H9 (cell line): Measurements from ENCODE around the gene LRPAP1. TPM values are rescaled to one million over a fixed set of nuclear protein-coding genes. Genes with fewer than 3 reads are reported as not detected.

Experiments
- DNase-seq: peaks from one replicate; pipeline ENCODE4 v3.0.0-alpha.2; 2017
- H2AFZ ChIP-seq: one replicate; pipeline ENCODE4 v1.6.1; 2013; ENCODE audit warnings: mild to moderate bottlenecking, low read length, control low read depth, moderate library complexity
- H2AK5ac ChIP-seq: 2 replicates; pipeline ENCODE4 v1.6.1; 2013; ENCODE audit warnings: low read length, control low read depth, mixed read lengths; ENCODE audit not compliant: insufficient read length
- H2BK120ac ChIP-seq: one replicate; pipeline ENCODE4 v1.6.1; 2013; ENCODE audit warnings: low read depth, mild to moderate bottlenecking, low read length, control low read depth, inconsistent platforms; ENCODE audit not compliant: poor library complexity, severe bottlenecking
- H2BK12ac ChIP-seq: 2 replicates; pipeline ENCODE4 v1.6.1; 2013; ENCODE audit warnings: low read length, control low read depth, mixed read lengths, low read depth; ENCODE audit not compliant: insufficient read length
- H2BK15ac ChIP-seq: 2 replicates; pipeline ENCODE4 v1.6.1; 2013; ENCODE audit warnings: low read depth, low read length, control low read depth
- H2BK20ac ChIP-seq: one replicate; pipeline ENCODE4 v1.6.1; 2013; ENCODE audit warnings: low read depth, mild to moderate bottlenecking, low read length, control low read depth, inconsistent platforms; ENCODE audit not compliant: poor library complexity, severe bottlenecking
- H2BK5ac ChIP-seq: 2 replicates; pipeline ENCODE4 v1.6.1; 2013; ENCODE audit warnings: low read length, control low read depth, mixed read lengths; ENCODE audit not compliant: insufficient read length
- H3K14ac ChIP-seq: 2 replicates; pipeline ENCODE4 v1.6.1; 2013; ENCODE audit warnings: low read length, control low read depth; ENCODE audit not compliant: insufficient read depth
- H3K18ac ChIP-seq: 2 replicates; pipeline ENCODE4 v1.6.1; 2013; ENCODE audit warnings: low read depth, mild to moderate bottlenecking, mixed read lengths, low read length, control low read depth; ENCODE audit not compliant: insufficient read length
- H3K23ac ChIP-seq: 2 replicates; pipeline ENCODE4 v1.6.1; 2013; ENCODE audit warnings: low read length, control low read depth, mixed read lengths, low read depth; ENCODE audit not compliant: insufficient read length
- H3K23me2 ChIP-seq: 2 replicates; pipeline ENCODE4 v1.6.1; 2013; ENCODE audit warnings: low read depth, mild to moderate bottlenecking, mixed read lengths, low read length, control low read depth; ENCODE audit not compliant: insufficient read length, poor library complexity, severe bottlenecking
- H3K27ac ChIP-seq: 2 replicates; pipeline ENCODE4 v1.5.1; 2013; ENCODE audit warnings: low read length, control low read depth, mixed read lengths, low read depth; ENCODE audit not compliant: insufficient read length
- H3K27me3 ChIP-seq: 2 replicates; pipeline ENCODE4 v1.6.1; 2013; ENCODE audit warnings: low read length, control low read depth, inconsistent platforms; ENCODE audit not compliant: insufficient read depth
- H3K4ac ChIP-seq: 2 replicates; pipeline ENCODE4 v1.6.1; 2013; ENCODE audit warnings: low read depth, mild to moderate bottlenecking, control low read depth, inconsistent platforms, low read length, moderate library complexity
- H3K4me1 ChIP-seq: 2 replicates; pipeline ENCODE4 v1.6.1; 2013; ENCODE audit warnings: low read length, control low read depth, inconsistent platforms; ENCODE audit not compliant: insufficient read depth
- H3K4me2 ChIP-seq: 2 replicates; pipeline ENCODE4 v1.6.1; 2013; ENCODE audit warnings: low read length, control low read depth, mixed read lengths; ENCODE audit not compliant: insufficient read length, insufficient read depth
- H3K56ac ChIP-seq: 2 replicates; pipeline ENCODE4 v1.6.1; 2013; ENCODE audit warnings: low read depth, mild to moderate bottlenecking, mixed read lengths, low read length, control low read depth; ENCODE audit not compliant: insufficient read length
- H3K79me1 ChIP-seq: 2 replicates; pipeline ENCODE4 v1.6.1; 2013; ENCODE audit warnings: low read depth, mild to moderate bottlenecking, moderate library complexity, low read length, control low read depth, inconsistent platforms; ENCODE audit not compliant: insufficient read depth, poor library complexity, severe bottlenecking
- H3K79me2 ChIP-seq: 2 replicates; pipeline ENCODE4 v1.6.1; 2013; ENCODE audit warnings: low read length, control low read depth, inconsistent platforms; ENCODE audit not compliant: insufficient read depth
- H3K9ac ChIP-seq: 2 replicates; pipeline ENCODE4 v1.6.1; 2013; ENCODE audit warnings: low read length, control low read depth, mixed read lengths; ENCODE audit not compliant: insufficient read length; ENCODE audit errors: extremely low read depth
- H3K9me3 ChIP-seq: one replicate; pipeline ENCODE4 v1.6.1; 2013; ENCODE audit warnings: low read depth, low read length, inconsistent platforms; ENCODE audit not compliant: control insufficient read depth
- H3T11ph ChIP-seq: one replicate; pipeline ENCODE4 v1.6.1; 2013; ENCODE audit warnings: mild to moderate bottlenecking, low read length, control low read depth, inconsistent platforms
- H4K20me1 ChIP-seq: one replicate; pipeline ENCODE4 v1.6.1; 2013; ENCODE audit not compliant: control insufficient read depth, insufficient read length, insufficient read depth
- H4K5ac ChIP-seq: 2 replicates; pipeline ENCODE4 v1.6.1; 2013; ENCODE audit warnings: low read depth, mild to moderate bottlenecking, mixed read lengths, low read length, control low read depth; ENCODE audit not compliant: insufficient read length
- H4K8ac ChIP-seq: replicated peaks from 2 replicates; pipeline ENCODE4 v1.6.1; 2013; ENCODE audit warnings: low read length, control low read depth, mixed read lengths, low read depth; ENCODE audit not compliant: insufficient read length
- H4K91ac ChIP-seq: 2 replicates; pipeline ENCODE4 v1.6.1; 2013; ENCODE audit warnings: low read depth, mild to moderate bottlenecking, moderate library complexity, mixed read lengths, low read length, control low read depth; ENCODE audit not compliant: insufficient read length
- H3K27ac Mint-ChIP-seq, 3 experiments: 2 replicates in 2 of 3; 3 replicates in 1 of 3; pipeline ENCODE4 v1.8.0; 2020 to 2021; ENCODE audit warnings: mixed read lengths in 3 of 3, mild to moderate bottlenecking in 1 of 3, moderate library complexity in 1 of 3
- H3K27me3 Mint-ChIP-seq: 2 replicates; pipeline ENCODE4 v1.8.0; 2021; ENCODE audit warnings: low read depth, mild to moderate bottlenecking, moderate library complexity, mixed read lengths
- H3K36me3 Mint-ChIP-seq, 3 experiments: 2 replicates in 2 of 3; 3 replicates in 1 of 3; pipeline ENCODE4 v1.8.0; 2020 to 2021; ENCODE audit warnings: low read depth in 3 of 3, mixed read lengths in 3 of 3; ENCODE audit not compliant: insufficient read depth in 1 of 3
- H3K4me1 Mint-ChIP-seq, 2 experiments: 2 replicates each; pipeline ENCODE4 v1.8.0; 2020; ENCODE audit warnings: mixed read lengths in 2 of 2
- H3K4me3 Mint-ChIP-seq, 2 experiments: 2 replicates in 1 of 2; 3 replicates in 1 of 2; pipeline ENCODE4 v1.8.0; 2020 to 2021; ENCODE audit warnings: mild to moderate bottlenecking in 2 of 2, mixed read lengths in 2 of 2, moderate library complexity in 1 of 2
- H3K9me3 Mint-ChIP-seq, 2 experiments: 2 replicates in 1 of 2; 3 replicates in 1 of 2; pipeline ENCODE4 v1.8.0; 2020; ENCODE audit warnings: mild to moderate bottlenecking in 2 of 2, mixed read lengths in 2 of 2, moderate library complexity in 1 of 2
- WGBS: extraction: QIAGEN DNeasy Blood & Tissue Kit; methylation state at CpG from one replicate; pipeline ENCODE4 v1.1.7; 2013; ENCODE audit warnings: missing lambda C conversion rate, low lambda C conversion rate, mixed read lengths; ENCODE audit not compliant: insufficient read length; ENCODE audit errors: extremely low coverage; 5-methylcytosine and 5-hydroxymethylcytosine counted together
- total RNA-seq: library from RNA; stranded (reverse); gene quantifications from 2 replicates; pipeline ENCODE4 v1.2.1, GENCODE V29; 2021
- TF ChIP-seq, protein P1 (sequence below): fragments of 200-600 bp; sonication (generic); conservative IDR thresholded peaks from 3 replicates; pipeline ENCODE4 v1.8.0; 2021; ENCODE audit warnings: antibody characterized with exemption, mild to moderate bottlenecking

Gene LRPAP1
- total RNA-seq, 1 experiment from 2014 or later = 85.9 TPM

GRCh38 chr4:3533423-3533820 lies 1.2 kb upstream of the LRPAP1 start:
- peaks cover 13 to 29% of the 10 kb centered on the region in 2 experiments for H3K4me1 Mint-ChIP-seq
- Histone ChIP-seq H2AK5ac (no peak overlapping the region), H3K9me3 (no peaks in the 10 kb centered on the region), H2AFZ (no peak overlapping the region), H3K18ac (no peak overlapping the region), H3T11ph (no peak overlapping the region), H3K56ac (no peak overlapping the region), H2BK120ac (no peak overlapping the region), H3K14ac (no peak overlapping the region), H3K4me1 (no peaks in the 10 kb centered on the region), H2BK5ac (no peak overlapping the region), H4K5ac (no peak overlapping the region), H2BK12ac (no peak overlapping the region), H3K79me2 (peaks cover 4% of the 10 kb centered on the region; the same call in 1 of the 2 replicates), H3K23ac (no peak overlapping the region), H4K8ac (no peak overlapping the region), H3K79me1 (peaks cover 2% of the 10 kb centered on the region), H3K27ac (no peak overlapping the region), H4K20me1 (no peaks in the 10 kb centered on the region), H3K23me2 (peaks cover 13% of the 10 kb centered on the region), H3K4me2 (no peak overlapping the region), H3K27me3 (no peaks in the 10 kb centered on the region; the same call in 1 of the 2 replicates), H2BK15ac (no peak overlapping the region), H3K4ac (no peak overlapping the region), H3K9ac (no peak overlapping the region), H2BK20ac (no peak overlapping the region), H4K91ac (no peak overlapping the region)
- peak overlapping the region in 1 of 2 experiments; percentile 66; a peak in 2 of 5 replicates for H3K4me3 Mint-ChIP-seq
- TF ChIP-seq, protein P1, sequence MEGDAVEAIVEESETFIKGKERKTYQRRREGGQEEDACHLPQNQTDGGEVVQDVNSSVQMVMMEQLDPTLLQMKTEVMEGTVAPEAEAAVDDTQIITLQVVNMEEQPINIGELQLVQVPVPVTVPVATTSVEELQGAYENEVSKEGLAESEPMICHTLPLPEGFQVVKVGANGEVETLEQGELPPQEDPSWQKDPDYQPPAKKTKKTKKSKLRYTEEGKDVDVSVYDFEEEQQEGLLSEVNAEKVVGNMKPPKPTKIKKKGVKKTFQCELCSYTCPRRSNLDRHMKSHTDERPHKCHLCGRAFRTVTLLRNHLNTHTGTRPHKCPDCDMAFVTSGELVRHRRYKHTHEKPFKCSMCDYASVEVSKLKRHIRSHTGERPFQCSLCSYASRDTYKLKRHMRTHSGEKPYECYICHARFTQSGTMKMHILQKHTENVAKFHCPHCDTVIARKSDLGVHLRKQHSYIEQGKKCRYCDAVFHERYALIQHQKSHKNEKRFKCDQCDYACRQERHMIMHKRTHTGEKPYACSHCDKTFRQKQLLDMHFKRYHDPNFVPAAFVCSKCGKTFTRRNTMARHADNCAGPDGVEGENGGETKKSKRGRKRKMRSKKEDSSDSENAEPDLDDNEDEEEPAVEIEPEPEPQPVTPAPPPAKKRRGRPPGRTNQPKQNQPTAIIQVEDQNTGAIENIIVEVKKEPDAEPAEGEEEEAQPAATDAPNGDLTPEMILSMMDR = no peak
- peaks cover 2 to 3% of the 10 kb centered on the region in 2 experiments; a peak in 2 of 5 replicates for H3K9me3 Mint-ChIP-seq
- no CpG with 5 or more reads among the region's 7 CpGs for WGBS
- peaks cover 0 to 18% (median 18%) of the 10 kb centered on the region in 3 experiments; a peak in 6 of 7 replicates for H3K36me3 Mint-ChIP-seq
- DNase-seq = no peak
- peaks cover 41% of the 10 kb centered on the region for H3K27me3 Mint-ChIP-seq
- H3K27ac Mint-ChIP-seq = no peak overlapping the region
